HG03280 (cell line): ENCODE results near the gene ODAD4.

Experiments used
- ATAC-seq: cut with Tn5 transposase; IDR thresholded peaks from one replicate; pipeline ENCODE4 v1.9.1; 2021; ENCODE audit warnings: mild to moderate bottlenecking, moderate library complexity; ENCODE audit not compliant: unreplicated experiment

ODAD4 gene

GRCh38 chr17:41967921-41968578 lies 37.6 kb downstream of the ODAD4 start:
- ATAC-seq, result no peak

- no peak for ATAC-seq
These were observed 38.3 kb downstream of the ODAD4 start for GRCh38 chr17:41968676-41969075.

- no peak for ATAC-seq
These were observed 40.5 kb downstream of the ODAD4 start for GRCh38 chr17:41970901-41971331.

- ATAC-seq, result no peak
These were observed 41.5 kb downstream of the ODAD4 start for GRCh38 chr17:41971721-41972523.

GRCh38 chr17:41972571-41973407 lies 42.4 kb downstream of the ODAD4 start:
- no peak for ATAC-seq

- ATAC-seq, result no peak
These were observed 43.0 kb downstream of the ODAD4 start for GRCh38 chr17:41973408-41973811.

GRCh38 chr17:41974031-41974430 lies 43.6 kb downstream of the ODAD4 start:
- ATAC-seq, result no peak

- ATAC-seq, result no peak
These were observed 44.2 kb downstream of the ODAD4 start for GRCh38 chr17:41974658-41975057.

- no peak for ATAC-seq
These were observed 45.0 kb downstream of the ODAD4 start for GRCh38 chr17:41975099-41976083.

- no peak for ATAC-seq
These were observed 45.8 kb downstream of the ODAD4 start for GRCh38 chr17:41976142-41976768.

- no peak for ATAC-seq
These were observed 47.6 kb downstream of the ODAD4 start for GRCh38 chr17:41977991-41978390.

GRCh38 chr17:41982026-41982760 lies 51.8 kb downstream of the ODAD4 start:
- no peak for ATAC-seq

- no peak for ATAC-seq
These were observed 54.0 kb downstream of the ODAD4 start for GRCh38 chr17:41984454-41984853.

- no peak for ATAC-seq
These were observed 55.5 kb downstream of the ODAD4 start for GRCh38 chr17:41985919-41986318.

- ATAC-seq, result no peak
These were observed 56.2 kb downstream of the ODAD4 start for GRCh38 chr17:41986634-41987033.

- no peak for ATAC-seq
These were observed 57.2 kb downstream of the ODAD4 start for GRCh38 chr17:41987642-41988041.

- no peak for ATAC-seq
These were observed 58.0 kb downstream of the ODAD4 start for GRCh38 chr17:41988418-41988817.

GRCh38 chr17:41989702-41990419 lies 59.4 kb downstream of the ODAD4 start:
- no peak for ATAC-seq
